GM21576 (cell line): Measurements from ENCODE around the gene PLSCR1.
"Not testable (repeated sequence)": the region's sequence is repeated elsewhere in the genome, so short reads cannot be mapped to it uniquely, and the experiment has no call there.

Experiments
- ATAC-seq: cut with Tn5 transposase; IDR thresholded peaks from one replicate; pipeline ENCODE4 v1.9.1; 2021; ENCODE audit warnings: mild to moderate bottlenecking, moderate library complexity; ENCODE audit not compliant: unreplicated experiment

The PLSCR1 gene

DNA sequence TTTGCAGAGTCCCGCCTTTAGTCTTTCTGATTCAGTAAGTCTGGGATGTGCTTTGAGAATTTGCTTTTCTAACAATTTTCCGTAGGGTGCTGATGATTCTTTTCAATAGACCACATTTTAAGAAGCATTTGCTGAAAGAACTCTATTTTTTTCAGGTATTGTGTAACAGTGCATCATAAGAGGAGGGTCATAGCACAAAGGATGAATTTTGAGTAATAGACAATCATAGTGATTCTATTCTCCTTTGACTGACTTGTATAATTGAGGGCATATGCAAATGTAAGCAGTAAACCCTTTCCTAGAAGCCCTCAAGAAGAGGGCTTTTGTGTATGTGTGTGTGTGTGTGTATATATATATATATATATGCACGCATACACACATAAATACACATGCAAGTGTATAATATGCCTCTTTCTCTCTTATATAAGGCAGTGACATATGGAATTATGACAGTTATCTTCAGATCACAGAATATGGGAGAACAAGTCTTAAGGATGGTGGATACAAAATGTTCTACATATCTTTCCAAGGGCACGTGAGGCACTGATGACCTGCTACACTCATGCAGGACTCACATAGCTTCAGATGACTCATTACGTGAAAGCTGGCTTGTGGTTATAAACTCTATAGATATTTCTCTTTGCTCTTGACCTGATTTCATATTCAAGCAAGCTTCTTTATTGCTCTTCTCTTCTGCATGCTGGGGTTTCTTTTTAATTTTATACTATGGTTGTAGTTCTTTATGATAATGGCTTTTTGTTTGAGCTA lies 6.5 kb upstream of the PLSCR1 start:
- ATAC-seq = peak; percentile 91

DNA sequence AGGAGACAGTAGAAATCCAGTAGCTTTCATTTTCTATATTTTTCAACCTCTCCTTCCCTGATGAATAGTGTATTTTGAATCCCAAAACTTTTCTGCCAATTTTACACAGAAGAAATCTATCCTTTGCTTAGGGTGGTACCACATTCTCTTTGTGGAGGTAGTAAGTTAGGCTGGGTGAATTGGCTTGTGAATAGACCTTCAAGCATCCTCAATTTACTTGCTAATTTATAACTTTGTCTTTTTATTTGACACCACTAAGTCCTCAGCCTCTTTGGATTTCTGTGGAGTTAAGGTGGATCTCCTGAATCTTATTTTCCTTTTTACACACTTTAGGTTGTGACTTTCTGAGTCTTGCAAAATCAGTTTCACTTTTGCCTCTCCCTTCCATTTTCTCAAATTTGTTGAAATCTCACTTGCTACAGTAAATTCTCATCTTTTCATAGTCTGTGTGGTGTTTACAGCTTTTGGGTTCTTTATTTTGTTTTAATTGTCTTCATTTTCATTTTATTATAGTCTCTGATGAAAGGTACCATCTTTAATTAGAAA lies 5.7 kb upstream of the PLSCR1 start:
- no peak for ATAC-seq

DNA sequence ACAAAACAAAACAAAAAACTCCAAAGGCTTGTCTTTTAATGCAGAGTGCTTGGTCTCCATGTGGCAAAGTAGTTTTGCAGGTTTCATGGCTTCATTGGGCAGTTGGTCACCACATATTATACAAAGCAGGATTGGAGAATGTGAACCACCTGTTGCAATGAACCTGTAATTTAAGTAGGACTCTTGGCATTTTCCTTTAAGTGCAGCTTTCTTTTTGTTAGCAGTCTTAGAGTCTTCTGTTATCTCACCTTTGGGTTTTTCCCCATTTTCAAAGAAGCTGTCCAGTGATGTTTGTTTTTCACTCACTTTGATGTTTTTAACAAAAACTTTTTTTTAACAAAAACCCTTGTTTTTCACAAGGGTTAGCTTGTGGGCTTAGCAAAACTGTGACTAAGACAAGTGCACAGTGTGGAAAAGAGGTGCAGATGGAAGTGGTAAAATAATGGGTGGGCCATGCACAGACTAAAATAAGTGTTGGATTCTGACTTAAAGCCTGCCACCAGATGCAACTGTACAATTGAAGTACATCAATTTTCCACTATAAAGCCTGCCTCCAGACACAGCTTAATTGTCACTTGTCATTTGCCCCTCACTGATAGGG lies 2.9 kb upstream of the PLSCR1 start:
- ATAC-seq = no peak

DNA sequence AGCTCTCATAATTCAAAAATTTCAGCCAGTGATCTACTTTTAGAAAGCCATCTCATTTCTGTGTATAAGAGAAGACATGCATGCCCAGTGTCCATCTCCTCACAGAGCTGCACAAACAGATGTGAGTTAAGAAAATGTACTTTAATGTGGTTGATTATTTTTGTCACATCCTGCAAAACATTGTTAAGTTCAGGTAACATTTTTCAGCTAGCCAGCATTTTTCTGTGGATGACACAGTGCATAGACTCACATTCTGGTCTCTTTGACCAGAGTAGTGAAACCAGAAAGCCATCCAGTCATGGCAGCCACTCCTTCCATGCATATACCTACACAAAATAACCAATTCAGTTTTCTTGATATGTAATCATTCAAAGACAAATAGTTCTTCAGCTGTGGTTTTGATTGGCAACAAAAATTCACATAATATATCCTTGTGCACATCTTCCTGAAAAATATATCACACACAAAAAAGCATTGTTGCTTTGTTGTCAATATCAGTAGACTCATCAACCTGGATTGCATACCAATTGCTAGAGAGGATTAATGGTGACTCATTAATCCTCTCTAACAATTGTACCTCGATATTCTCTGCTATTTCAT lies 2.1 kb upstream of the PLSCR1 start:
- ATAC-seq = no peak

DNA sequence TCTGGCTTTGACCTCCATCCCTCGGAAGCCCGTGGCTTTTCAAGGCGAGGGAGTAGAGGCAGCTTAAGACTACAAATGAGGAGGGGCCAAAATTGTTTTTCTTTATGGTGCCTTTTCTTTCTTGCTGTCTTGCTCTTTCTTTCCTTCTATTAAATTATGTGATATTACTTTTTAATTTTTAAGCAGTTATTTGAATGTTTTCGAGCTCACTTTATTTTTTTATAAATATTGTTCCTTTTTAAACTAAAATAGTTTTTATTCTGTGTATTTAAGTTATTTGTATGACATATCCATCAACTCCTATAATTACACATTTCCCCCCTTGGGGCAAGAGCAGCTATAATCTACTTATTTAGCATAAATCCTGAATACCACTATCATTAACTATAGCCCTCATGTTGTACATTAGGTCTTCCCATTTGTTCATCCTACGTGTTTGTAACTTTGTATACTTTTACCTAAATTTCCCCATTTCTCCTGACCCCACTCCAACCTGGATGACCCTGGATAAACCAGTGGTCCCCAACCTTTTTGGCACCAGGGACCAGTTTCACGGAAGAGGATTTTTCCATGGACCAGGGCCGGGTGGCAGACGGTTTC lies 622 bp upstream of the PLSCR1 start:
- ATAC-seq = no peak

- ATAC-seq = peak; percentile 20
Measured at GRCh38 chr3:146543461-146544001, 876 bp downstream of the PLSCR1 start.

DNA sequence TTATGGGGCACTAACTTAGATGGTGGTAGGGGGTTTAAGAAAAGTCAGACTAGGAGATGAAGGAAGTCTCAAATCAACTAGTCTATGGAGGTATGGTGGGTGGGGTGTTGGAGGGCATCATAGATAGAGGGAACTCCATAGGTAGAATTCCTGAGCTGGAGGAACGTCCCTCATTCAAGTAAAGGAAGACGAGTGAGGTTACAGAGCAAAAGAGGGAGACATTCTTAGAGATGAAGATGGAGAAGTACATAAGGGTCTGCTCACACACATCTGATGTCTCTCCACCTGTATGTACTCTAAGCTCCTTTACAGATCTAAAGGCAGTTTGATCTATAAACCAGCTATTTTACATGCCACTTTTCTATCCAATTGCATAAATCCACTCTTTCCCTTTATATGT lies 1.4 kb downstream of the PLSCR1 start:
- no peak for ATAC-seq

GRCh38 chr3:146542179-146542578 lies 2.2 kb downstream of the PLSCR1 start:
- ATAC-seq = no peak

DNA sequence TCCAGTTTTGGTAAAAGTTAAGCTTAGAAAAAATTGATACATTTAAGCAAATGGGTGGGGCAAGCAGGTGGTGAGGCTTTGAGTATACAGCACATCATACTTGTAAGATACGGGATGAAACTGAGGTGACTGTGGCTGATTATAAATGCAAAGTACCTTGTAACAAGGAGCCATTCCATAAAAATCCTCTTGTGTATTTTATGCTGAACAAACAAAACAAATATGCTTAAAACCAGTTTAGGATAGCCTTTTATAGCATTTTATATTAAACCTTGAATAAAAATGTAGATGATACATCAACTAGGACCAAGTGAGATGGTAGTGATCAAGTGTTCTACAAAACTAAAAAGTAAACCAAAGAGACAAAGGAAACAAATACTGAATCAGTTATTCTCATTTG lies 3.4 kb downstream of the PLSCR1 start:
- ATAC-seq = no peak

DNA sequence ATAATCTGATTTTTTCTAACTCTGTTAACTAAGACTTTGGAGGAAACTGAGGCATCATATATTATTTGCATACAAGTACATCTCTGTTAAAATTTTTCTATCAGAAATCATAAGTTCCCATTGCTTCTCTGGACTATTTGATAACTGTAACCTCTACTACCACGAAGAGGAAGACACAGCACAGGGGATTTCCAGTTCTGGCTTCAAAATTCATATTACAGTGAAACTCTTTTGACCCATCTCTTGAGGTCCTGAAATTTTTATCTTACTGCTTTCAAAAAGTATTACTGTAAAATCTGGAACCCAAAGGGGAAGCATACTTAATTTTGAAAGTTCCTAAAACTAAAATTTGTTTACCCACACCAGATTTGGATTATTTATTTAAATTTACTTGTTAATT lies 4.2 kb downstream of the PLSCR1 start:
- ATAC-seq = no peak

DNA sequence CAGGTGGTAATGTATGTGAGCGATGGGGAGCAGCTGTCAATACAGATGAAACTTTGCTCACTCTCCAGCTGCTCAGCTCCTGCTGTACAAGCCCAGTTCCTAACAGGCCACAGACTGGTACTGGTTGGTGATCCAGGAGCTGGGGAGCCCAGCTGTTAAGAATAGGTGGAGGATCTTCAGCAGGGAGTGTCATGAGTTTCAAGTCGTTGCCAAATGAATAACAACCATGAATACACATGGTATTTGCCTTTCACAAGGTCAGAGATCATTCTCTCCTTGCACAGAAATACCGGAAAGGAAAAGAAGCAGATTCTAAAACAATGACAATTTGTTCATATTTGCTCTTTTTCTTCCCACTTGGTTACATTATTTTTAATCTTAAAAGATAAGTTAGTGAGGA lies 5.1 kb downstream of the PLSCR1 start:
- ATAC-seq = no peak

DNA sequence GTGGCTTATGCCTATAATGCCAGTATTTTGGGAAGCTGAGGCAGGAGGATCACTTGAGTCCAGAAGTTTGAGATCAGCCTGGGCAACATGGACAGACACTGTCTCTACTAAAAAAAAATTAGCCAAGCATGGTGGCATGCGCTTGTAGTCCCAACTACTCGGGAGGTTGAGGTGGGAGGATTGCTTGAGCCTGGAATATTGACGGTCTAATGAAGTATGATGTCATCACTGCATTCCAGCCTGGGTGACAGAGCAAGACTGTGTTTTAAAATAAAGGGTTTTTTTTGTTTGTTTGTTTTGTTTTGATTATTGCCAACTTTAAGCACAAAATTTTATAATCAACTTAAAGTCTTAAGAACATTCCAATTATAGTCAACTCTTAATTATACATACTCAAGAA lies 6.8 kb downstream of the PLSCR1 start:
- no peak for ATAC-seq

GRCh38 chr3:146536681-146537080 lies 7.7 kb downstream of the PLSCR1 start:
- no peak for ATAC-seq

GRCh38 chr3:146532406-146532805 lies 12.0 kb downstream of the PLSCR1 start:
- no peak for ATAC-seq

DNA sequence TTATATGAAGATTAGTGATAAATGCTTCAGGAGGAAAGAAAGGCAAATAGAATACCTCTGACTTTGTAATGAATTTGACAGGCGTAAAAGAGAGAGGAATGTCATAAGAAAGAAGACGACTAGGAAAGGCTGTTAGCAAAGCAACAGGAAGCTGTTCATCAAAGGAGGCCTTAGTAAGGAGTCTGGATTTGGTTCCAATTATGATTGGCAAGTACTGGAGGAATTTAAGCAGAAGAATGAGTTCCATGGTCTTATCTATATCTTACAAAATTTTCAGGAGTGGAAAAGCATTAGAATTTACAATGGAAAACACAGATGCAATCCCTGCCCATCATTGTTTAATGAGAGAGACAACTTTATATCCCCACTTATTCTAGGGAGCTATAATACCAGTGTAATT lies 13.8 kb downstream of the PLSCR1 start:
- no peak for ATAC-seq

DNA sequence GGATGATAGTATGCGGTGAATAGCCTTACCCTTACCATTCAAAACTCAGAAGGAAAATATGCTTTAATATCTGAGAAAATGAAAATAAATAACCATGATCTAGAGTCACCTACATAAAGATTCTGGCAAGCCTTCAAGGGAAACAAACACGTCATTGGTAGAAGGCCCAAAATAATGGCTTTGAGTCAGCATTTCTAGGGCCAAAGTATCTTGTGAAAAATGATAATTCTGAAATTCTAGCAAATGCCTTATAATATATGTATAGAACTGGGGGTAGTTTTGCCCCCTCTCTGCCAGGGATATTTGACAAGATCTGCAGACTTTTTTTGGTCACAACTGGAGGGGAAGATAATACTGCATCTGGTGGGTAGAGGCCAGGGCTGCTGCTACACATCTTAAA lies 15.4 kb downstream of the PLSCR1 start:
- ATAC-seq = no peak

DNA sequence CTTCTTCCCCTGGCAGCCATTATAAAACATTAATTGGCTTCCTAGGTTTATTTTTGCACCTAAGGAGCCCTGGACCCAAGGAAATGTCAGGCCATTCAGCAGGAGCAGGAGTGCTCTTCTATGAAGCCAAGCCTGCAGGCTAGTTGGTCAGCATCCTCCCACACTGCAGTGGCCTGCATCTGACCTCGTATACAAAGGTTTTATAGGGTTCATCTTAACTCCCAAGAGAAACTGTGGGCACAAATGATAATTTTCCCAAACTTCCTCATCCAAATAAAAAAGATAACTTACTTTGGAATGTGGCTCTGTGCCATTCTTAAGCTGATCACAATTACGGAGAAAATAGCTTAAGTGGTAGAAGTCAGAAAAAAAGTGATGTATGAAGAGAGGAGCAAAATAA lies 19.4 kb downstream of the PLSCR1 start:
- no peak for ATAC-seq

DNA sequence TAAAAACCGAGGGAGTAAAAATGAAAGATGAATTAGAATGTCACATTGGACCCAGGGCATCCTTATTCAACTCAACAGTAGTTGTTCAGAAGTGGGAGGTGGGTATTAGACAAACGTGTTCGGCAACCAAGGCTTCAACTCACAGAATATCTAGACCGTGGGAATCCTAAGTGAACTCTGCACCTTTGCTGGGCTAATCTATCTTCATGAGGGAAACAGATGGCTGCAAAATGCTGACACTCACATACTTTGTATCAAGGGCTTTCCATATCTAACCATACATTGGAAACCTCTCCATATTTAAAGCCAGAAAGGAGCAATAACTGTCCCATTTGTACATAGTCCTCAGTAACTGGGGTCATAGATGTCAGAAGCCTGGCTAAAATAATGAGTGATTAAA lies 20.9 kb downstream of the PLSCR1 start:
- no peak for ATAC-seq

GRCh38 chr3:146522174-146523158 lies 21.9 kb downstream of the PLSCR1 start:
- not testable (repeated sequence) for ATAC-seq

- no peak for ATAC-seq
Measured at GRCh38 chr3:146521394-146521793, 23.0 kb downstream of the PLSCR1 start.
